Measurements from ENCODE around the gene ACSM2A. TPM values are rescaled to one million over a fixed set of nuclear protein-coding genes. Genes with fewer than 3 reads are reported as not detected.

Gene ACSM2A
- total RNA-seq, 1 experiment from 2014 or later, result not detected

DNA sequence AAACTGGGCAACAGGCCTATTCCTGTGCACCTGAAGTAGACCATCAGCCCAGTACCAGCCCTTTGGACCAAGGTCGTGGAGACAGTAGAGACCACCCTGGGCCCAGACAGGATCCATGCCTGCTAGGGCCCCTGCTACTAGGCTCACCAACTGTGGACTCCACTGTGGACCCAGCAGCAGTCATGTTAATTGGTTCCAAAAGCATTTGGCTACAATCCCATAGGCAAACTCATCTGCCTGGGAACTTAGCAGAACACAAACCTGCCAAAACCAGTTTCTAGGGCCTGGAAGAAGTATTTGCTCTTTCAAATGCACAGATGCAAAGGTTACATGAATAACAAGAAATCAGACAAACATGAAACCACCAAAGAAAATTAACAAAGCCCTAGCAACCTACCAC is 53.1 kb downstream of the ACSM2A start:
- Histone ChIP-seq H3K9me3 (ENCODE audit: low read length) (no peaks in the 10 kb centered on the region), H3K9ac (ENCODE audit: low read length) (no peak overlapping the region), H3K9me2 (replicated peaks; ENCODE audit: low read length) (no peaks in the 10 kb centered on the region), H2AFZ (ENCODE audit: low read length) (no peak overlapping the region), H4K20me1 (ENCODE audit: low read length) (no peaks in the 10 kb centered on the region), H3K4me2 (ENCODE audit: low read length) (no peak overlapping the region), H3K27me3 (ENCODE audit: low read length) (no peaks in the 10 kb centered on the region), H3F3A (ENCODE audit: low read length, unreplicated experiment) (no peaks in the 10 kb centered on the region), H3K4me1 (ENCODE audit: insufficient read depth, low read length) (no peaks in the 10 kb centered on the region), H3K27ac (ENCODE audit: low read length) (no peak overlapping the region), H3K36me3 (ENCODE audit: low read depth, low read length) (no peaks in the 10 kb centered on the region), H3K4me3 (ENCODE audit: low read length) (no peak overlapping the region), H3K79me2 (ENCODE audit: low read length) (no peaks in the 10 kb centered on the region)
- no peak for ATAC-seq
- no peak for DNase-seq
- ChIA-PET POLR2A (ENCODE audit: unreplicated experiment) (no interaction called here), CTCF (no interaction called here)
- TF ChIP-seq EZH2 (IDR thresholded peaks at IDR 0.05; ENCODE audit: low read length, unreplicated experiment) (no peak), EZH2phosphoT487 (IDR thresholded peaks at IDR 0.05; ENCODE audit: borderline replicate concordance, low read length) (no peak)
- TF ChIP-seq, protein P1, sequence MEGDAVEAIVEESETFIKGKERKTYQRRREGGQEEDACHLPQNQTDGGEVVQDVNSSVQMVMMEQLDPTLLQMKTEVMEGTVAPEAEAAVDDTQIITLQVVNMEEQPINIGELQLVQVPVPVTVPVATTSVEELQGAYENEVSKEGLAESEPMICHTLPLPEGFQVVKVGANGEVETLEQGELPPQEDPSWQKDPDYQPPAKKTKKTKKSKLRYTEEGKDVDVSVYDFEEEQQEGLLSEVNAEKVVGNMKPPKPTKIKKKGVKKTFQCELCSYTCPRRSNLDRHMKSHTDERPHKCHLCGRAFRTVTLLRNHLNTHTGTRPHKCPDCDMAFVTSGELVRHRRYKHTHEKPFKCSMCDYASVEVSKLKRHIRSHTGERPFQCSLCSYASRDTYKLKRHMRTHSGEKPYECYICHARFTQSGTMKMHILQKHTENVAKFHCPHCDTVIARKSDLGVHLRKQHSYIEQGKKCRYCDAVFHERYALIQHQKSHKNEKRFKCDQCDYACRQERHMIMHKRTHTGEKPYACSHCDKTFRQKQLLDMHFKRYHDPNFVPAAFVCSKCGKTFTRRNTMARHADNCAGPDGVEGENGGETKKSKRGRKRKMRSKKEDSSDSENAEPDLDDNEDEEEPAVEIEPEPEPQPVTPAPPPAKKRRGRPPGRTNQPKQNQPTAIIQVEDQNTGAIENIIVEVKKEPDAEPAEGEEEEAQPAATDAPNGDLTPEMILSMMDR (conservative IDR thresholded peaks at IDR 0.05; ENCODE audit: low read depth, low read length), result no peak
- intact Hi-C loops (cut with micrococcal nuclease), result no loop called here
- BruUV-seq (replicated peaks), result no TSS peak

DNA sequence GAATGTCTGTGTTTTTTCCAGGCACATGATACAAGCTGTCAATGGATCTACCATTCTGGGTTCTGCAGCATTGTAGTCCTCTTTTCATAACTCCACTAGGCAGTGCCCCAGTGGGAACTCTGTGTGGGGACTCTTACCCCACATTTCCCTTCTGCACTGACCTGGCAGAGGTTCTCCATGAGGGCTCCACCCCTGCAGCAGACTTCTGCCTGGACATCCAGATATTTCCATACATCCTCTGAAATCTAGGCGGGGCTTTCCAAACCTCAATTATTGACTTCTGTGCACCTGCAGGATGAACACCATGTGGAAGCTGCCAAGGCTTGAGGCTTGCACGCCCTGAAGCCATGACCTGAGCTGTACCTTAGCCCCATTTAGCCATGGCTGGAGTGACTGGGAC is 56.0 kb downstream of the ACSM2A start:
- Histone ChIP-seq H3K4me2 (ENCODE audit: low read length) (no peak overlapping the region), H3K36me3 (ENCODE audit: low read depth, low read length) (no peaks in the 10 kb centered on the region), H4K20me1 (ENCODE audit: low read length) (no peaks in the 10 kb centered on the region), H2AFZ (ENCODE audit: low read length) (no peak overlapping the region), H3K9me3 (ENCODE audit: low read length) (no peaks in the 10 kb centered on the region), H3K79me2 (ENCODE audit: low read length) (no peaks in the 10 kb centered on the region), H3K27ac (ENCODE audit: low read length) (no peak overlapping the region), H3K4me1 (ENCODE audit: insufficient read depth, low read length) (no peaks in the 10 kb centered on the region), H3K27me3 (ENCODE audit: low read length) (no peaks in the 10 kb centered on the region), H3K9ac (ENCODE audit: low read length) (no peak overlapping the region), H3K4me3 (ENCODE audit: low read length) (no peak overlapping the region), H3K9me2 (replicated peaks; ENCODE audit: low read length) (no peaks in the 10 kb centered on the region), H3F3A (ENCODE audit: low read length, unreplicated experiment) (no peaks in the 10 kb centered on the region)
- no peak for TF ChIP-seq EZH2 (IDR thresholded peaks at IDR 0.05; ENCODE audit: low read length, unreplicated experiment)
- TF ChIP-seq, protein P1 (conservative IDR thresholded peaks at IDR 0.05; ENCODE audit: low read depth, low read length), result no peak
- TF ChIP-seq EZH2phosphoT487 (IDR thresholded peaks at IDR 0.05; ENCODE audit: borderline replicate concordance, low read length), result no peak
- BruUV-seq (replicated peaks), result no TSS peak
- ChIA-PET CTCF (no interaction called here), POLR2A (ENCODE audit: unreplicated experiment) (no interaction called here)
- ATAC-seq (no peak), DNase-seq (no peak)
- intact Hi-C loops (cut with micrococcal nuclease), result no loop called here

DNA sequence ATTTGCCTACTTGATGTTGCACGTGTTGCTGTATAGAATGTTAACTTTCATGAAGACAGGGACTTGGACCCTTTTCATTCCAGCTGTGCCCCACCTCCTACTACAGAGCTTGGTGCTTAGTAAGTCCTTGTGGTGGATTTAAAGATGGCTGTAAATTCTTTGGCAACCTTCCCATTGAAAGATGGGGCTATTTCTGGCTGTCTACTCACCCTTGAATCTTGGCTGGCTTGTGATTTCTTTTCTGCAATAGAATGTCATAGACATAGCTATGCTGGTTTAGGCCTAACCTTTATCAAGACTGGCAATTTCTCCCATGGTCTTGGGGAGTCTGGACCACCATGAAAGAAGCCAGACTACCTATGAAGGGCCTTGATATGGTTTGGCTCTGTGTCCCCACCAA is 59.0 kb downstream of the ACSM2A start:
- no peak overlapping the region for H2AFZ ChIP-seq (ENCODE audit: low read length)
- intact Hi-C loops (cut with micrococcal nuclease), result no loop called here
- no peaks in the 10 kb centered on the region for H3K9me2 ChIP-seq (replicated peaks; ENCODE audit: low read length)
- no peak for TF ChIP-seq EZH2phosphoT487 (IDR thresholded peaks at IDR 0.05; ENCODE audit: borderline replicate concordance, low read length)
- TF ChIP-seq, protein P1 (conservative IDR thresholded peaks at IDR 0.05; ENCODE audit: low read depth, low read length), result no peak
- TF ChIP-seq EZH2 (IDR thresholded peaks at IDR 0.05; ENCODE audit: low read length, unreplicated experiment), result no peak
- DNase-seq (no peak), ATAC-seq (no peak)
- no peaks in the 10 kb centered on the region for H4K20me1 ChIP-seq (ENCODE audit: low read length)
- H3K9me3 ChIP-seq (ENCODE audit: low read length), result no peaks in the 10 kb centered on the region
- no peak overlapping the region for H3K4me2 ChIP-seq (ENCODE audit: low read length)
- H3K79me2 ChIP-seq (ENCODE audit: low read length), result no peaks in the 10 kb centered on the region
- BruUV-seq (replicated peaks), result no TSS peak
- H3K27me3 ChIP-seq (ENCODE audit: low read length), result no peaks in the 10 kb centered on the region
- no peak overlapping the region for H3K4me3 ChIP-seq (ENCODE audit: low read length)
- H3K36me3 ChIP-seq (ENCODE audit: low read depth, low read length), result no peaks in the 10 kb centered on the region
- no peak overlapping the region for H3K9ac ChIP-seq (ENCODE audit: low read length)
- CTCF ChIA-PET, result no interaction called here
- no peak overlapping the region for H3K27ac ChIP-seq (ENCODE audit: low read length)
- POLR2A ChIA-PET (ENCODE audit: unreplicated experiment), result no interaction called here
- no peaks in the 10 kb centered on the region for H3K4me1 ChIP-seq (ENCODE audit: insufficient read depth, low read length)
- H3F3A ChIP-seq (ENCODE audit: low read length, unreplicated experiment), result no peaks in the 10 kb centered on the region
